ENCODE measurements around the gene ANO6.

Gene ANO6

GRCh38 chr12:45286621-45287020, 70.7 kb downstream of the ANO6 start:
- CTCF ChIA-PET = interaction anchor here (2.7 kb wide), 1 partner anchor 102 kb away, joined by 7 read pairs; no protein-coding TSS in a partner anchor
- Histone ChIP-seq H3K4me3 (ENCODE audit: control insufficient read depth in 1 of 7, extremely low read depth in 1 of 7, insufficient read depth in 4 of 7, low read depth in 2 of 7, low read length in 6 of 7) (no peak overlapping the region), H3K9me3 (ENCODE audit: control extremely low read depth in 1 of 5, control insufficient read depth in 4 of 5, insufficient read depth in 2 of 5, low read depth in 1 of 5, low read length in 4 of 5) (no peaks in the 10 kb centered on the region), H3K36me3 (ENCODE audit: control insufficient read depth in 4 of 4, insufficient read depth in 4 of 4, low read length in 3 of 4) (peaks cover 0 to 5% (median 3%) of the 10 kb centered on the region in 4 experiments), H3K4me1 (ENCODE audit: control extremely low read depth in 1 of 4, control insufficient read depth in 4 of 4, insufficient read depth in 4 of 4, low read length in 3 of 4) (no peaks in the 10 kb centered on the region), H3K27me3 (replicated peaks in 2 of 5; ENCODE audit: control insufficient read depth in 4 of 5, insufficient read depth in 5 of 5, low read length in 4 of 5) (no peaks in the 10 kb centered on the region), H3K27ac (ENCODE audit: insufficient read depth in 1 of 2, low read depth in 1 of 2, low read length in 2 of 2, poor library complexity in 1 of 2, severe bottlenecking in 2 of 2) (no peak overlapping the region)
- POLR2A ChIA-PET = no interaction called here
- no peak for DNase-seq
- 100% methylated on average over 1 of the region's 2 CpGs for WGBS (ENCODE audit: insufficient coverage)

- POLR2A ChIA-PET = no interaction called here
These were observed 73.6 kb downstream of the ANO6 start for GRCh38 chr12:45289245-45290215.

GRCh38 chr12:45290216-45290605, 74.3 kb downstream of the ANO6 start:
- Histone ChIP-seq H3K27ac (ENCODE audit: insufficient read depth in 1 of 2, low read depth in 1 of 2, low read length in 2 of 2, poor library complexity in 1 of 2, severe bottlenecking in 2 of 2) (no peak overlapping the region), H3K4me3 (ENCODE audit: control insufficient read depth in 1 of 7, extremely low read depth in 1 of 7, insufficient read depth in 4 of 7, low read depth in 2 of 7, low read length in 6 of 7) (no peak overlapping the region), H3K27me3 (replicated peaks in 2 of 5; ENCODE audit: control insufficient read depth in 4 of 5, insufficient read depth in 5 of 5, low read length in 4 of 5) (no peaks in the 10 kb centered on the region), H3K36me3 (ENCODE audit: control insufficient read depth in 4 of 4, insufficient read depth in 4 of 4, low read length in 3 of 4) (no peaks in the 10 kb centered on the region), H3K9me3 (ENCODE audit: control extremely low read depth in 1 of 5, control insufficient read depth in 4 of 5, insufficient read depth in 2 of 5, low read depth in 1 of 5, low read length in 4 of 5) (no peaks in the 10 kb centered on the region), H3K4me1 (ENCODE audit: control extremely low read depth in 1 of 4, control insufficient read depth in 4 of 4, insufficient read depth in 4 of 4, low read length in 3 of 4) (no peaks in the 10 kb centered on the region)
- ChIA-PET CTCF (no interaction called here), POLR2A (no interaction called here)
- 100% methylated on average over 1 of the region's 2 CpGs for WGBS (ENCODE audit: insufficient coverage)
- DNase-seq = no peak

More at GRCh38 chr12:45289245-45290215, 73.6 kb downstream of the ANO6 start:
- 100% methylated on average over 1 of the region's 4 CpGs for WGBS (ENCODE audit: insufficient coverage)
- no peak for DNase-seq
- no peaks in the 10 kb centered on the region for H3K36me3 ChIP-seq (ENCODE audit: control insufficient read depth in 4 of 4, insufficient read depth in 4 of 4, low read length in 3 of 4)
- no peaks in the 10 kb centered on the region for H3K4me1 ChIP-seq (ENCODE audit: control extremely low read depth in 1 of 4, control insufficient read depth in 4 of 4, insufficient read depth in 4 of 4, low read length in 3 of 4)
- no peaks in the 10 kb centered on the region for H3K9me3 ChIP-seq (ENCODE audit: control extremely low read depth in 1 of 5, control insufficient read depth in 4 of 5, insufficient read depth in 2 of 5, low read depth in 1 of 5, low read length in 4 of 5)
- no peaks in the 10 kb centered on the region for H3K27me3 ChIP-seq (replicated peaks in 2 of 5; ENCODE audit: control insufficient read depth in 4 of 5, insufficient read depth in 5 of 5, low read length in 4 of 5)
- CTCF ChIA-PET = interaction anchor here (1.5 kb wide), 1 partner anchor 11 kb away, joined by 5 read pairs; no protein-coding TSS in a partner anchor
- no peak overlapping the region for H3K27ac ChIP-seq (ENCODE audit: insufficient read depth in 1 of 2, low read depth in 1 of 2, low read length in 2 of 2, poor library complexity in 1 of 2, severe bottlenecking in 2 of 2)
- H3K4me3 ChIP-seq (ENCODE audit: control insufficient read depth in 1 of 7, extremely low read depth in 1 of 7, insufficient read depth in 4 of 7, low read depth in 2 of 7, low read length in 6 of 7) = no peak overlapping the region

- no peak for DNase-seq
- no peaks in the 10 kb centered on the region for H3K4me1 ChIP-seq (ENCODE audit: control extremely low read depth in 1 of 4, control insufficient read depth in 4 of 4, insufficient read depth in 4 of 4, low read length in 3 of 4)
- no peak overlapping the region for H3K27ac ChIP-seq (ENCODE audit: insufficient read depth in 1 of 2, low read depth in 1 of 2, low read length in 2 of 2, poor library complexity in 1 of 2, severe bottlenecking in 2 of 2)
- POLR2A ChIA-PET = no interaction called here
- CTCF ChIA-PET = no interaction called here
- no CpG with 5 or more reads among the region's 1 CpG for WGBS (ENCODE audit: insufficient coverage)
- no peaks in the 10 kb centered on the region for H3K9me3 ChIP-seq (ENCODE audit: control extremely low read depth in 1 of 5, control insufficient read depth in 4 of 5, insufficient read depth in 2 of 5, low read depth in 1 of 5, low read length in 4 of 5)
- no peaks in the 10 kb centered on the region for H3K36me3 ChIP-seq (ENCODE audit: control insufficient read depth in 4 of 4, insufficient read depth in 4 of 4, low read length in 3 of 4)
- no peaks in the 10 kb centered on the region for H3K27me3 ChIP-seq (replicated peaks in 2 of 5; ENCODE audit: control insufficient read depth in 4 of 5, insufficient read depth in 5 of 5, low read length in 4 of 5)
- H3K4me3 ChIP-seq (ENCODE audit: control insufficient read depth in 1 of 7, extremely low read depth in 1 of 7, insufficient read depth in 4 of 7, low read depth in 2 of 7, low read length in 6 of 7) = no peak overlapping the region
These were observed 75.6 kb downstream of the ANO6 start for GRCh38 chr12:45291518-45291917.

- Histone ChIP-seq H3K27me3 (replicated peaks in 2 of 5; ENCODE audit: control insufficient read depth in 4 of 5, insufficient read depth in 5 of 5, low read length in 4 of 5) (no peaks in the 10 kb centered on the region), H3K4me1 (ENCODE audit: control extremely low read depth in 1 of 4, control insufficient read depth in 4 of 4, insufficient read depth in 4 of 4, low read length in 3 of 4) (no peaks in the 10 kb centered on the region), H3K9me3 (ENCODE audit: control extremely low read depth in 1 of 5, control insufficient read depth in 4 of 5, insufficient read depth in 2 of 5, low read depth in 1 of 5, low read length in 4 of 5) (no peaks in the 10 kb centered on the region), H3K36me3 (ENCODE audit: control insufficient read depth in 4 of 4, insufficient read depth in 4 of 4, low read length in 3 of 4) (no peaks in the 10 kb centered on the region), H3K4me3 (ENCODE audit: control insufficient read depth in 1 of 7, extremely low read depth in 1 of 7, insufficient read depth in 4 of 7, low read depth in 2 of 7, low read length in 6 of 7) (no peak overlapping the region), H3K27ac (ENCODE audit: insufficient read depth in 1 of 2, low read depth in 1 of 2, low read length in 2 of 2, poor library complexity in 1 of 2, severe bottlenecking in 2 of 2) (no peak overlapping the region)
- ChIA-PET CTCF (no interaction called here), POLR2A (no interaction called here)
- WGBS (ENCODE audit: insufficient coverage) = 100% methylated on average over 1 of the region's 4 CpGs
- no peak for DNase-seq
These were observed 76.7 kb downstream of the ANO6 start for GRCh38 chr12:45292486-45293195.

GRCh38 chr12:45294906-45295305, 79.0 kb downstream of the ANO6 start:
- ChIA-PET CTCF (no interaction called here), POLR2A (no interaction called here)
- Histone ChIP-seq H3K9me3 (ENCODE audit: control extremely low read depth in 1 of 5, control insufficient read depth in 4 of 5, insufficient read depth in 2 of 5, low read depth in 1 of 5, low read length in 4 of 5) (no peaks in the 10 kb centered on the region), H3K27ac (ENCODE audit: insufficient read depth in 1 of 2, low read depth in 1 of 2, low read length in 2 of 2, poor library complexity in 1 of 2, severe bottlenecking in 2 of 2) (no peak overlapping the region), H3K4me1 (ENCODE audit: control extremely low read depth in 1 of 4, control insufficient read depth in 4 of 4, insufficient read depth in 4 of 4, low read length in 3 of 4) (peaks cover 0 to 8% (median 0%) of the 10 kb centered on the region in 4 experiments), H3K4me3 (ENCODE audit: control insufficient read depth in 1 of 7, extremely low read depth in 1 of 7, insufficient read depth in 4 of 7, low read depth in 2 of 7, low read length in 6 of 7) (no peak overlapping the region), H3K36me3 (ENCODE audit: control insufficient read depth in 4 of 4, insufficient read depth in 4 of 4, low read length in 3 of 4) (no peaks in the 10 kb centered on the region), H3K27me3 (replicated peaks in 2 of 5; ENCODE audit: control insufficient read depth in 4 of 5, insufficient read depth in 5 of 5, low read length in 4 of 5) (no peaks in the 10 kb centered on the region)
- WGBS (ENCODE audit: insufficient coverage) = 100% methylated on average over 2 of the region's 5 CpGs
- DNase-seq = no peak

GRCh38 chr12:45296046-45296586, 80.2 kb downstream of the ANO6 start:
- Histone ChIP-seq H3K4me3 (ENCODE audit: control insufficient read depth in 1 of 7, extremely low read depth in 1 of 7, insufficient read depth in 4 of 7, low read depth in 2 of 7, low read length in 6 of 7) (no peak overlapping the region), H3K27ac (ENCODE audit: insufficient read depth in 1 of 2, low read depth in 1 of 2, low read length in 2 of 2, poor library complexity in 1 of 2, severe bottlenecking in 2 of 2) (no peak overlapping the region), H3K9me3 (ENCODE audit: control extremely low read depth in 1 of 5, control insufficient read depth in 4 of 5, insufficient read depth in 2 of 5, low read depth in 1 of 5, low read length in 4 of 5) (no peaks in the 10 kb centered on the region), H3K4me1 (ENCODE audit: control extremely low read depth in 1 of 4, control insufficient read depth in 4 of 4, insufficient read depth in 4 of 4, low read length in 3 of 4) (peaks cover 0 to 8% (median 0%) of the 10 kb centered on the region in 4 experiments), H3K36me3 (ENCODE audit: control insufficient read depth in 4 of 4, insufficient read depth in 4 of 4, low read length in 3 of 4) (no peaks in the 10 kb centered on the region), H3K27me3 (replicated peaks in 2 of 5; ENCODE audit: control insufficient read depth in 4 of 5, insufficient read depth in 5 of 5, low read length in 4 of 5) (no peaks in the 10 kb centered on the region)
- ChIA-PET CTCF (interaction anchor here (0.6 to 1.1 kb wide), 2 partner anchors 25 to 197 kb away, joined by 3 to 4 read pairs; no protein-coding TSS in a partner anchor), POLR2A (no interaction called here)
- WGBS (ENCODE audit: insufficient coverage) = 97% methylated on average over 4 of the region's 7 CpGs
- no peak for DNase-seq

All from common myeloid progenitor, CD34-positive (primary cell).